Panc1 (cell line): Measurements from ENCODE around the gene MRC2. TPM values are rescaled to one million over a fixed set of nuclear protein-coding genes. Genes with fewer than 3 reads are reported as not detected.

Experiments
- ATAC-seq: fragments of 200-7000 bp; cut with Tn5 transposase; 2 replicates; pipeline ENCODE4 v1.9.1; 2020; ENCODE audit warnings: mild to moderate bottlenecking, moderate library complexity
- BruUV-seq: library from RNA; stranded (reverse); fragments of 400-500 nt; replicated peaks from 2 replicates; lab custom pipeline; 2021; lab: Mats Ljungman, UMichigan
- CTCF ChIA-PET: fragments of 300-600 bp; sonication (Branson Sonifier 250); formaldehyde crosslinking; loops from one replicate; lab custom pipeline; 2022; ENCODE audit warnings: antibody characterized with exemption; lab: Charles Lee
- POLR2A ChIA-PET: fragments of 300-600 bp; sonication (Branson Sonifier 250); formaldehyde crosslinking; loops from one replicate; lab custom pipeline; 2022; ENCODE audit warnings: antibody characterized with exemption; lab: Charles Lee
- DNase-seq: peaks from one replicate; pipeline ENCODE4 v3.0.0-alpha.2; 2010; ENCODE audit warnings: low read depth, low spot score
- H3K27ac ChIP-seq: 2 replicates; pipeline ENCODE4 v1.5.1; 2011; ENCODE audit warnings: mild to moderate bottlenecking, low read length, inconsistent platforms
- H3K27me3 ChIP-seq: fragments of 200-500 bp; sonication (Bioruptor generic); 2 replicates; pipeline ENCODE4 v1.6.0; 2014; ENCODE audit warnings: low read length, inconsistent platforms; ENCODE audit not compliant: control insufficient read depth, insufficient read depth
- H3K36me3 ChIP-seq: fragments of 200-500 bp; sonication (Bioruptor generic); 2 replicates; pipeline ENCODE4 v1.5.1; 2014; ENCODE audit warnings: inconsistent platforms, mild to moderate bottlenecking, low read length, moderate library complexity; ENCODE audit not compliant: control insufficient read depth, insufficient read depth
- H3K4me1 ChIP-seq: 2 replicates; pipeline ENCODE4 v1.5.1; 2011; ENCODE audit warnings: inconsistent platforms, mild to moderate bottlenecking, low read length, moderate library complexity; ENCODE audit not compliant: control insufficient read depth, insufficient read depth
- H3K4me3 ChIP-seq, 2 experiments: 2 replicates each; pipeline ENCODE4 v1.5.1; 2011 to 2012; ENCODE audit warnings: low read depth in 2 of 2, low read length in 2 of 2, mild to moderate bottlenecking in 2 of 2, inconsistent platforms in 1 of 2, moderate library complexity in 1 of 2
- H3K9me3 ChIP-seq: fragments of 200-500 bp; sonication (Bioruptor generic); 2 replicates; pipeline ENCODE4 v1.5.1; 2014; ENCODE audit warnings: low read depth, mild to moderate bottlenecking, inconsistent platforms, low read length, moderate library complexity; ENCODE audit not compliant: control insufficient read depth, insufficient read depth
- POLR2AphosphoS5 ChIP-seq: IDR thresholded peaks from 2 replicates; pipeline ENCODE4 v1.6.1; 2012; ENCODE audit warnings: mild to moderate bottlenecking, low read depth, low read length, moderate library complexity
- REST ChIP-seq, 2 experiments: IDR thresholded peaks; 2 replicates each; pipeline ENCODE4 v1.6.1; 2011 to 2012; ENCODE audit warnings: low read depth in 2 of 2, control low read depth in 1 of 2, low read length in 1 of 2, mild to moderate bottlenecking in 1 of 2, moderate library complexity in 1 of 2; ENCODE audit not compliant: insufficient read depth in 1 of 2
- SIN3A ChIP-seq: IDR thresholded peaks from 2 replicates; pipeline ENCODE4 v1.6.1; 2012; ENCODE audit warnings: low read depth, mild to moderate bottlenecking, low read length, moderate library complexity, borderline replicate concordance; ENCODE audit not compliant: insufficient read depth
- TCF7L2 ChIP-seq: IDR thresholded peaks from 2 replicates; pipeline ENCODE4 v1.6.1; 2011; ENCODE audit warnings: mild to moderate bottlenecking, low read depth, low read length, inconsistent platforms
- in situ Hi-C: cut with HindIII; loops from 2 replicates; pipeline ENCODE4 v1.10.0; 2016; ENCODE audit warnings: low sequenced_read_pairs, low pct_unique_long_range_greater_than_20kb
- intact Hi-C: fragments of 100-400 bp; cut with micrococcal nuclease; formaldehyde crosslinking; loops from one replicate; pipeline ENCODE4 v1.10.0; 2022; ENCODE audit not compliant: unreplicated experiment
- total RNA-seq: library from RNA; stranded (reverse); gene quantifications from one replicate; pipeline ENCODE4 v1.2.1, GENCODE V29; 2021; ENCODE audit not compliant: unreplicated experiment
- TF ChIP-seq, protein P1 (sequence below): fragments of 450-650 bp; IDR thresholded peaks from 2 replicates; pipeline ENCODE4 v1.5.1; 2017; ENCODE audit warnings: mild to moderate bottlenecking

MRC2 gene
- total RNA-seq, 1 experiment from 2014 or later, result 120 TPM

DNA sequence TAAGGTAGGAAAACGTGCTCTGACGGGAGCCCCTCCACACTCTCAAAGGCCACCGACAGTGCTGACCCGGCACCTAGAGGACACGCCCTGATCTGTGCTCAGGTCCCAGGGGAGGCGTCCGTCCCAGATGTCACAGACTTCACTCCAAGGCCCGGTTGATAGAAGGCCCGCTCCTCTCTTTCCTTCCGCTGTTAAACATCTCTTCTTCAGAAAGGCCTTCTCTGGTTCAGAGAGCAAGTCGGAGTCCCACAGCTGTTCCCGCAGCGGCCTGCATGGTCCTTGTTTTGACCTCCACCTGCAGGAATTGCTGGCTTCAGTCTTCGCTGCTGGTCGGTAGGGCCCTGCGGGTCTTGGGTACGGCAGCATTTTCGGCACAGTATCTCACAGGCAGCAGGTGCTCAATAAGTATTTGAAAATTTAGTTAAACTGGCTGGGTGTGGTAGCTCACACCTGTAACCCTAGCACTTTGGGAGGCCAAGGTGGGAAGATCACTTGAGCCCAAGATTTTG is 88.5 kb downstream of the MRC2 start:
- BruUV-seq, result no TSS peak
- no peaks in the 10 kb centered on the region; the same call in 1 of the 2 replicates for H3K4me1 ChIP-seq
- in situ Hi-C loops (no loop called here), intact Hi-C loops (no loop called here)
- no peak overlapping the region for H3K4me3 ChIP-seq
- no peak for ATAC-seq
- POLR2A ChIA-PET, result no interaction called here
- no peaks in the 10 kb centered on the region for H3K36me3 ChIP-seq
- CTCF ChIA-PET, result no interaction called here
- H3K9me3 ChIP-seq, result no peaks in the 10 kb centered on the region
- H3K27ac ChIP-seq, result no peak overlapping the region
- no peak for TF ChIP-seq REST (IDR thresholded peaks at IDR 0.05; ENCODE audit: insufficient read depth in 1 of 2, low read depth in 2 of 2, low read length in 1 of 2)
- TF ChIP-seq POLR2AphosphoS5, result no peak
- no peak for TF ChIP-seq SIN3A
- TF ChIP-seq, protein P1, sequence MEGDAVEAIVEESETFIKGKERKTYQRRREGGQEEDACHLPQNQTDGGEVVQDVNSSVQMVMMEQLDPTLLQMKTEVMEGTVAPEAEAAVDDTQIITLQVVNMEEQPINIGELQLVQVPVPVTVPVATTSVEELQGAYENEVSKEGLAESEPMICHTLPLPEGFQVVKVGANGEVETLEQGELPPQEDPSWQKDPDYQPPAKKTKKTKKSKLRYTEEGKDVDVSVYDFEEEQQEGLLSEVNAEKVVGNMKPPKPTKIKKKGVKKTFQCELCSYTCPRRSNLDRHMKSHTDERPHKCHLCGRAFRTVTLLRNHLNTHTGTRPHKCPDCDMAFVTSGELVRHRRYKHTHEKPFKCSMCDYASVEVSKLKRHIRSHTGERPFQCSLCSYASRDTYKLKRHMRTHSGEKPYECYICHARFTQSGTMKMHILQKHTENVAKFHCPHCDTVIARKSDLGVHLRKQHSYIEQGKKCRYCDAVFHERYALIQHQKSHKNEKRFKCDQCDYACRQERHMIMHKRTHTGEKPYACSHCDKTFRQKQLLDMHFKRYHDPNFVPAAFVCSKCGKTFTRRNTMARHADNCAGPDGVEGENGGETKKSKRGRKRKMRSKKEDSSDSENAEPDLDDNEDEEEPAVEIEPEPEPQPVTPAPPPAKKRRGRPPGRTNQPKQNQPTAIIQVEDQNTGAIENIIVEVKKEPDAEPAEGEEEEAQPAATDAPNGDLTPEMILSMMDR, result no peak
- TF ChIP-seq TCF7L2, result no peak
- no peaks in the 10 kb centered on the region for H3K27me3 ChIP-seq
- DNase-seq, result no peak

GRCh38 chr17:62716834-62717588 is 89.5 kb downstream of the MRC2 start:
- no peak for TF ChIP-seq REST (IDR thresholded peaks at IDR 0.05; ENCODE audit: insufficient read depth in 1 of 2, low read depth in 2 of 2, low read length in 1 of 2)
- TF ChIP-seq POLR2AphosphoS5, result no peak
- TF ChIP-seq, protein P1, result no peak
- TF ChIP-seq SIN3A, result no peak
- TF ChIP-seq TCF7L2, result no peak
- intact Hi-C loops, result no loop called here
- Histone ChIP-seq H3K4me3 (no peak overlapping the region), H3K9me3 (no peaks in the 10 kb centered on the region), H3K36me3 (no peaks in the 10 kb centered on the region), H3K4me1 (no peaks in the 10 kb centered on the region; the same call in 1 of the 2 replicates), H3K27ac (no peak overlapping the region), H3K27me3 (no peaks in the 10 kb centered on the region)
- POLR2A ChIA-PET, result interaction anchor here (0.6 kb wide), 1 partner anchor 301 kb away, joined by 3 read pairs; no protein-coding TSS in a partner anchor
- BruUV-seq, result no TSS peak
- DNase-seq (no peak), ATAC-seq (0 out of 2 replicates have a peak, but pooled peaks have one; percentile 39)
- in situ Hi-C loops, result no loop called here
- CTCF ChIA-PET, result no interaction called here
